Loucy (cell line): Measurements from ENCODE around the gene DDX55.
"Not testable (repeated sequence)": the region's sequence is repeated elsewhere in the genome, so short reads cannot be mapped to it uniquely, and the experiment has no call there.

Experiments
- H2AFZ ChIP-seq: fragments of 200-600 bp; sonication (generic); 2 replicates; pipeline ENCODE4 v1.6.0; 2016; ENCODE audit warnings: antibody characterized with exemption, mild to moderate bottlenecking, low read length, moderate library complexity
- H3F3A ChIP-seq: fragments of 200-600 bp; 2 replicates; pipeline ENCODE4 v1.6.0; 2016; ENCODE audit warnings: antibody characterized with exemption, low read depth, mild to moderate bottlenecking
- H3K27me3 ChIP-seq: fragments of 200-600 bp; sonication (generic); 2 replicates; pipeline ENCODE4 v1.6.1; 2014; ENCODE audit warnings: low read length, mild to moderate bottlenecking; ENCODE audit not compliant: insufficient read depth, poor library complexity, severe bottlenecking
- H3K36me3 ChIP-seq: fragments of 200-600 bp; sonication (generic); 2 replicates; pipeline ENCODE4 v1.6.1; 2016; ENCODE audit warnings: low read length; ENCODE audit not compliant: insufficient read depth
- H3K4me1 ChIP-seq: fragments of 200-600 bp; sonication (generic); 2 replicates; pipeline ENCODE4 v1.5.1; 2014; ENCODE audit warnings: low read length, mild to moderate bottlenecking; ENCODE audit not compliant: insufficient read depth, poor library complexity, severe bottlenecking
- H3K4me2 ChIP-seq: fragments of 200-600 bp; sonication (generic); 2 replicates; pipeline ENCODE4 v1.6.0; 2014; ENCODE audit warnings: antibody characterized with exemption, low read length, low read depth, mild to moderate bottlenecking; ENCODE audit not compliant: poor library complexity, severe bottlenecking
- H3K4me3 ChIP-seq: fragments of 200-600 bp; sonication (generic); 2 replicates; pipeline ENCODE4 v1.5.1; 2014; ENCODE audit warnings: low read length, mild to moderate bottlenecking, mixed read lengths; ENCODE audit not compliant: poor library complexity, severe bottlenecking
- H3K79me2 ChIP-seq: fragments of 200-600 bp; sonication (generic); 2 replicates; pipeline ENCODE4 v1.6.1; 2014; ENCODE audit warnings: low read length; ENCODE audit not compliant: insufficient read depth
- H3K9ac ChIP-seq: fragments of 200-600 bp; sonication (generic); 2 replicates; pipeline ENCODE4 v1.6.0; 2014; ENCODE audit warnings: mild to moderate bottlenecking, low read depth, low read length, moderate library complexity; ENCODE audit not compliant: poor library complexity, severe bottlenecking
- H3K9me2 ChIP-seq: fragments of 200-600 bp; sonication (generic); replicated peaks from 2 replicates; pipeline ENCODE4 v1.6.1; 2016; ENCODE audit warnings: low read depth, low read length, mixed read lengths
- H3K9me3 ChIP-seq: fragments of 200-600 bp; sonication (generic); 2 replicates; pipeline ENCODE4 v1.6.1; 2014; ENCODE audit warnings: mild to moderate bottlenecking, antibody characterized with exemption, low read length, low read depth; ENCODE audit not compliant: insufficient read depth
- H4K20me1 ChIP-seq: fragments of 200-600 bp; sonication (generic); 2 replicates; pipeline ENCODE4 v1.6.0; 2014; ENCODE audit warnings: antibody characterized with exemption, low read length, mild to moderate bottlenecking; ENCODE audit not compliant: insufficient read depth, poor library complexity, severe bottlenecking
- CTCF ChIP-seq: fragments of 200-600 bp; sonication (generic); conservative IDR thresholded peaks from 2 replicates; pipeline ENCODE4 v1.5.1; 2014; ENCODE audit warnings: mild to moderate bottlenecking, antibody characterized with exemption, low read length
- EZH2phosphoT487 ChIP-seq: fragments of 200-600 bp; IDR thresholded peaks from 2 replicates; pipeline ENCODE4 v1.6.1; 2018; ENCODE audit warnings: antibody characterized with exemption, mild to moderate bottlenecking, moderate library complexity, borderline replicate concordance

The DDX55 gene

GRCh38 chr12:123576611-123577010, 25.3 kb upstream of the DDX55 start:
- Histone ChIP-seq H3K27me3 (no peaks in the 10 kb centered on the region), H3K9me3 (no peaks in the 10 kb centered on the region), H3K4me2 (no peak overlapping the region), H3K4me3 (no peak overlapping the region), H3K79me2 (no peaks in the 10 kb centered on the region), H4K20me1 (no peaks in the 10 kb centered on the region), H3K9ac (no peak overlapping the region), H3K36me3 (no peaks in the 10 kb centered on the region), H3K9me2 (no peaks in the 10 kb centered on the region), H3F3A (no peaks in the 10 kb centered on the region), H3K4me1 (no peaks in the 10 kb centered on the region), H2AFZ (no peak overlapping the region)
- TF ChIP-seq EZH2phosphoT487: no peak
- TF ChIP-seq CTCF: no peak

GRCh38 chr12:123578243-123578642, 23.7 kb upstream of the DDX55 start:
- Histone ChIP-seq H3F3A (no peaks in the 10 kb centered on the region), H3K9ac (no peak overlapping the region), H3K79me2 (peaks cover 11% of the 10 kb centered on the region), H3K9me3 (no peaks in the 10 kb centered on the region), H3K4me3 (no peak overlapping the region), H4K20me1 (no peaks in the 10 kb centered on the region), H3K4me1 (peaks cover 5% of the 10 kb centered on the region), H3K4me2 (no peak overlapping the region), H3K36me3 (no peaks in the 10 kb centered on the region), H3K9me2 (no peaks in the 10 kb centered on the region), H3K27me3 (no peaks in the 10 kb centered on the region), H2AFZ (no peak overlapping the region)
- TF ChIP-seq CTCF (no peak), EZH2phosphoT487 (no peak)

GRCh38 chr12:123578829-123579228, 23.1 kb upstream of the DDX55 start:
- not testable (repeated sequence) for H3K9ac ChIP-seq, H3K9me2 ChIP-seq, H3F3A ChIP-seq, H3K4me3 ChIP-seq, H3K4me2 ChIP-seq, H3K9me3 ChIP-seq, H2AFZ ChIP-seq, H3K27me3 ChIP-seq, H3K36me3 ChIP-seq, H4K20me1 ChIP-seq, H3K4me1 ChIP-seq
- peaks cover 17% of the 10 kb centered on the region for H3K79me2 ChIP-seq

GRCh38 chr12:123580772-123581171, 21.1 kb upstream of the DDX55 start:
- H3K4me1 ChIP-seq: peaks cover 10% of the 10 kb centered on the region
- H3K9me3 ChIP-seq: no peaks in the 10 kb centered on the region
- no peak overlapping the region for H3K9ac ChIP-seq
- no peak overlapping the region for H3K4me2 ChIP-seq
- H3K4me3 ChIP-seq: no peak overlapping the region
- no peaks in the 10 kb centered on the region for H3F3A ChIP-seq
- peaks cover 33% of the 10 kb centered on the region for H3K79me2 ChIP-seq
- H3K27me3 ChIP-seq: no peaks in the 10 kb centered on the region
- TF ChIP-seq EZH2phosphoT487 (no peak), CTCF (no peak)
- H2AFZ ChIP-seq: no peak overlapping the region
- H4K20me1 ChIP-seq: peaks cover 14% of the 10 kb centered on the region
- no peaks in the 10 kb centered on the region for H3K9me2 ChIP-seq
- no peaks in the 10 kb centered on the region for H3K36me3 ChIP-seq
